Measurements from ENCODE around the gene SSR3. TPM values are rescaled to one million over a fixed set of nuclear protein-coding genes. Genes with fewer than 3 reads are reported as not detected.

The SSR3 gene
- total and polyA plus RNA-seq, 2 of the 8 experiments (the other 6 are each of a cell fraction or from before 2014, with no cell fraction given), result 92.7 to 208 TPM

GRCh38 chr3:156539802-156540201 lies 15.1 kb downstream of the SSR3 start:
- H3K18ac ChIP-seq (ENCODE audit: extremely low read depth, low read length), result no peak overlapping the region
- no peaks in the 10 kb centered on the region for H3K9me3 ChIP-seq (ENCODE audit: insufficient read depth in 2 of 2, low read depth in 1 of 2, low read length in 1 of 2)
- whole genome bisulfite sequencing, 2 experiments (ENCODE audit: extremely low coverage in 1 of 2, insufficient coverage in 1 of 2, insufficient read length in 1 of 2, insufficient replicate concordance in 2 of 2, low coverage in 1 of 2, low lambda C conversion rate in 2 of 2, missing lambda C conversion rate in 1 of 2), result 100% methylated on average over 1 of the region's 1 CpG; no CpG with 5 or more reads in 1 of the 2 experiments
- H3K9ac ChIP-seq (replicated peaks in 1 of 4; ENCODE audit: extremely low read depth in 1 of 4, low read depth in 3 of 4, low read length in 3 of 4), result no peak overlapping the region
- H3K23me2 ChIP-seq (ENCODE audit: low read depth, low read length), result no peaks in the 10 kb centered on the region
- no peak overlapping the region for H3K14ac ChIP-seq (ENCODE audit: insufficient read length)
- no peak overlapping the region for H3K4me2 ChIP-seq (ENCODE audit: insufficient read depth in 1 of 2, low read depth in 2 of 2, low read length in 2 of 2)
- H2BK12ac ChIP-seq (ENCODE audit: low read depth, low read length), result no peak overlapping the region
- ChIA-PET POLR2A (ENCODE audit: partially characterized antibody) (no interaction called here), CTCF (ENCODE audit: partially characterized antibody) (interaction anchor here (1.1 to 1.5 kb wide), 2 partner anchors 365 to 387 kb away, joined by 4 to 7 read pairs; no protein-coding TSS in a partner anchor)
- no peak overlapping the region for H2AK5ac ChIP-seq (ENCODE audit: low read depth, low read length)
- no peak overlapping the region for H2BK15ac ChIP-seq (ENCODE audit: low read length)
- no peak overlapping the region for H2BK5ac ChIP-seq (ENCODE audit: low read depth, low read length)
- no peaks in the 10 kb centered on the region for H3K27me3 ChIP-seq (replicated peaks in 1 of 4; ENCODE audit: control insufficient read depth in 3 of 4, extremely low read depth in 1 of 4, insufficient read depth in 3 of 4, low read length in 3 of 4)
- peak; percentile 33; the same call in 1 of the 2 replicates for TF ChIP-seq POLR2AphosphoS5 (IDR thresholded peaks at IDR 0.05; ENCODE audit: low read depth, low read length)
- TF ChIP-seq BRCA1 (IDR thresholded peaks at IDR 0.05; ENCODE audit: low read depth, low read length), result no peak
- H3K79me2 ChIP-seq (ENCODE audit: control insufficient read depth in 1 of 2, insufficient read depth in 2 of 2, low read length in 2 of 2), result 0 out of 4 replicates have a peak, but pooled peaks cover 0 to 3% of the 10 kb centered on the region in 2 experiments
- no peaks in the 10 kb centered on the region for H4K20me1 ChIP-seq (replicated peaks in 1 of 2; ENCODE audit: control insufficient read depth in 1 of 2, insufficient read depth in 2 of 2, low read length in 2 of 2)
- H3K23ac ChIP-seq (ENCODE audit: insufficient read length), result no peak overlapping the region
- no peak overlapping the region for H2BK20ac ChIP-seq (ENCODE audit: low read length)
- no peak overlapping the region for H3K4me3 ChIP-seq (ENCODE audit: extremely low read depth in 1 of 4, insufficient read depth in 2 of 4, low read depth in 3 of 4, low read length in 4 of 4)
- no peak overlapping the region for H2BK120ac ChIP-seq (replicated peaks; ENCODE audit: low read depth, low read length)
- no peak overlapping the region for H4K8ac ChIP-seq (ENCODE audit: extremely low read depth, insufficient read depth, low read length)
- no peak for DNase-seq (ENCODE audit: low read depth in 1 of 2, low spot score in 2 of 2)
- no peak overlapping the region for H3K27ac ChIP-seq (ENCODE audit: low read depth, low read length)
- FAIRE-seq, result no peak
- H2AFZ ChIP-seq (ENCODE audit: low read length), result no peak overlapping the region
- no peaks in the 10 kb centered on the region for H3K4me1 ChIP-seq (replicated peaks in 1 of 4; ENCODE audit: control insufficient read depth in 3 of 4, insufficient read depth in 4 of 4, low read length in 3 of 4)
- no peak overlapping the region for H4K5ac ChIP-seq (ENCODE audit: insufficient read length, low read depth, low read length)
- H4K91ac ChIP-seq (replicated peaks; ENCODE audit: insufficient read length, low read length), result no peak overlapping the region
- no peak overlapping the region for H3K56ac ChIP-seq (replicated peaks; ENCODE audit: insufficient read length, low read depth, low read length)
- H3K79me1 ChIP-seq (ENCODE audit: low read depth, low read length), result no peaks in the 10 kb centered on the region
- no peak overlapping the region for H3K4ac ChIP-seq (replicated peaks; ENCODE audit: insufficient read length, low read depth, low read length)
- peaks cover 8 to 45% (median 25%) of the 10 kb centered on the region in 4 experiments for H3K36me3 ChIP-seq (ENCODE audit: control insufficient read depth in 2 of 4, insufficient read depth in 4 of 4, low read length in 3 of 4)
